RWPE1 (cell line): ENCODE measurements around the gene CLSTN2.
A peak's percentile ranks its signal among the peaks of the same experiment; 100 is the strongest.

Experiments used
- CTCF ChIA-PET: fragments of 350-600 bp; sonication (Branson Sonifier 250); formaldehyde crosslinking; extraction: SDS; loops from one replicate; lab custom pipeline; 2021; lab: Yijun Ruan, JAX
- POLR2A ChIA-PET: fragments of 400-600 bp; formaldehyde crosslinking; extraction: SDS; loops from one replicate; lab custom pipeline; 2020; ENCODE audit warnings: antibody characterized with exemption; ENCODE audit not compliant: low non-redundant PET; lab: Yijun Ruan, JAX
- DNase-seq: peaks from one replicate; pipeline ENCODE4 v3.0.0; 2012; ENCODE audit warnings: low spot score
- H3K27ac ChIP-seq: fragments of 450-650 bp; 2 replicates; pipeline ENCODE4 v1.5.1; 2017
- CTCF ChIP-seq: fragments of 450-650 bp; conservative IDR thresholded peaks from 2 replicates; pipeline ENCODE4 v1.5.1; 2017; ENCODE audit warnings: low read depth, mild to moderate bottlenecking

The CLSTN2 gene

GRCh38 chr3:139935016-139935865 is at the start of gene CLSTN2:
TSS of gene CLSTN2 (plus strand) at chr3:139935185.
- H3K27ac ChIP-seq, result no peak within 1 kb of the TSS

GRCh38 chr3:139887431-139887830 is 47.6 kb upstream of the CLSTN2 start:
- DNase-seq, result no peak
- TF ChIP-seq CTCF, result no peak
- CTCF ChIA-PET, result interaction anchor here (0.7 kb wide), 1 partner anchor 591 kb away, joined by 6 read pairs; no protein-coding TSS in a partner anchor
- POLR2A ChIA-PET, result no interaction called here
- no peak overlapping the region for H3K27ac ChIP-seq

More at GRCh38 chr3:139935016-139935865, at the start of gene CLSTN2:
- no peak for TF ChIP-seq CTCF
- POLR2A ChIA-PET, result interaction anchor here (0.5 kb wide), 1 partner anchor 298 kb away, joined by 5 read pairs; no protein-coding TSS in a partner anchor
- CTCF ChIA-PET, result interaction anchor here (0.5 to 1.0 kb wide), 9 partner anchors 19 to 802 kb away, joined by 3 to 5 read pairs (median 3); no protein-coding TSS in a partner anchor
- peak; percentile 32 for DNase-seq

GRCh38 chr3:139888561-139889140 is 46.3 kb upstream of the CLSTN2 start:
- CTCF ChIA-PET, result interaction anchor here (0.6 kb wide), 1 partner anchor 10 kb away, joined by 3 read pairs; no protein-coding TSS in a partner anchor
- no peak for TF ChIP-seq CTCF
- no peak overlapping the region for H3K27ac ChIP-seq
- no peak for DNase-seq
- POLR2A ChIA-PET, result no interaction called here

- ChIA-PET CTCF (no interaction called here), POLR2A (no interaction called here)
- no peak for DNase-seq
- TF ChIP-seq CTCF, result no peak
- H3K27ac ChIP-seq, result no peak overlapping the region
These were observed 41.6 kb upstream of the CLSTN2 start for GRCh38 chr3:139893267-139893962.

- POLR2A ChIA-PET, result no interaction called here
- CTCF ChIA-PET, result no interaction called here
These were observed 40.9 kb upstream of the CLSTN2 start for GRCh38 chr3:139893963-139894642.

More at GRCh38 chr3:139893963-139894642, 40.9 kb upstream of the CLSTN2 start:
- TF ChIP-seq CTCF, result no peak
- no peak for DNase-seq
- no peak overlapping the region for H3K27ac ChIP-seq
